PC-3 (cell line): ENCODE data around the gene WDR59. TPM values are rescaled to one million over a fixed set of nuclear protein-coding genes. Genes with fewer than 3 reads are reported as not detected.

ENCODE experiments used
- ATAC-seq: fragments of 200-7000 bp; cut with Tn5 transposase; 2 replicates; pipeline ENCODE4 v1.9.1; 2020; ENCODE audit warnings: mild to moderate bottlenecking, moderate library complexity
- BruUV-seq: library from RNA; stranded (reverse); fragments of 400-500 nt; replicated peaks from 2 replicates; lab custom pipeline; 2021; lab: Mats Ljungman, UMichigan
- CTCF ChIA-PET: fragments of 300-600 bp; sonication (Branson Sonifier 250); formaldehyde crosslinking; loops from one replicate; lab custom pipeline; 2022; ENCODE audit warnings: antibody characterized with exemption; lab: Charles Lee
- POLR2A ChIA-PET: fragments of 300-600 bp; sonication (Branson Sonifier 250); formaldehyde crosslinking; loops from one replicate; lab custom pipeline; 2022; ENCODE audit warnings: antibody characterized with exemption; ENCODE audit not compliant: unreplicated experiment; lab: Charles Lee
- DNase-seq: peaks from one replicate; pipeline ENCODE4 v3.0.0-alpha.2; 2015
- H2AFZ ChIP-seq: fragments of 300-600 bp; sonication (generic); 2 replicates; pipeline ENCODE4 v1.6.0; 2016; ENCODE audit warnings: antibody characterized with exemption, low read length
- H3F3A ChIP-seq: fragments of 300-600 bp; sonication (generic); one replicate; pipeline ENCODE4 v1.6.0; 2017; ENCODE audit warnings: antibody characterized with exemption, low read length, control low read depth, mild to moderate bottlenecking; ENCODE audit not compliant: unreplicated experiment
- H3K27ac ChIP-seq: fragments of 300-600 bp; sonication (generic); 2 replicates; pipeline ENCODE4 v1.5.1; 2016; ENCODE audit warnings: mild to moderate bottlenecking, low read length
- H3K27me3 ChIP-seq: fragments of 300-600 bp; sonication (generic); 2 replicates; pipeline ENCODE4 v1.6.1; 2016; ENCODE audit warnings: low read length, mixed read lengths
- H3K36me3 ChIP-seq: fragments of 300-600 bp; sonication (generic); 2 replicates; pipeline ENCODE4 v1.6.1; 2016; ENCODE audit warnings: low read depth, mixed run types, low read length, mixed read lengths
- H3K4me1 ChIP-seq: fragments of 300-600 bp; sonication (generic); 2 replicates; pipeline ENCODE4 v1.5.1; 2016; ENCODE audit warnings: low read length; ENCODE audit not compliant: insufficient read depth
- H3K4me2 ChIP-seq: fragments of 300-600 bp; sonication (generic); 2 replicates; pipeline ENCODE4 v1.6.0; 2016; ENCODE audit warnings: low read length
- H3K4me3 ChIP-seq: fragments of 300-600 bp; sonication (generic); 2 replicates; pipeline ENCODE4 v1.5.1; 2016; ENCODE audit warnings: mild to moderate bottlenecking, low read length, mixed read lengths
- H3K79me2 ChIP-seq: fragments of 300-600 bp; sonication (generic); 2 replicates; pipeline ENCODE4 v1.6.1; 2017; ENCODE audit warnings: low read length, mixed read lengths
- H3K9ac ChIP-seq: fragments of 300-600 bp; sonication (generic); 2 replicates; pipeline ENCODE4 v1.6.0; 2016; ENCODE audit warnings: mild to moderate bottlenecking, low read length
- H3K9me2 ChIP-seq: fragments of 300-600 bp; sonication (generic); replicated peaks from 2 replicates; pipeline ENCODE4 v1.6.1; 2016; ENCODE audit warnings: mixed run types, low read length, mixed read lengths
- H3K9me3 ChIP-seq: fragments of 300-600 bp; sonication (generic); 2 replicates; pipeline ENCODE4 v1.6.1; 2016; ENCODE audit warnings: low read length, mixed read lengths
- H4K20me1 ChIP-seq: fragments of 300-600 bp; sonication (generic); 2 replicates; pipeline ENCODE4 v1.6.1; 2016; ENCODE audit warnings: low read length, mixed read lengths
- CTCF ChIP-seq: fragments of 300-600 bp; sonication (generic); conservative IDR thresholded peaks from 2 replicates; pipeline ENCODE4 v1.5.1; 2017; ENCODE audit warnings: antibody characterized with exemption, low read depth, mild to moderate bottlenecking, low read length
- EZH2 ChIP-seq: fragments of 300-600 bp; sonication (generic); IDR thresholded peaks from one replicate; pipeline ENCODE4 v1.6.1; 2017; ENCODE audit warnings: antibody characterized with exemption, mild to moderate bottlenecking, low read length; ENCODE audit not compliant: unreplicated experiment
- EZH2phosphoT487 ChIP-seq: fragments of 300-600 bp; sonication (generic); IDR thresholded peaks from 2 replicates; pipeline ENCODE4 v1.6.1; 2018; ENCODE audit warnings: mild to moderate bottlenecking, antibody characterized with exemption, low read length, borderline replicate concordance
- intact Hi-C: fragments of 100-400 bp; cut with micrococcal nuclease; formaldehyde crosslinking; loops from 2 replicates; pipeline ENCODE4 v1.9.0; 2023
- total RNA-seq: library from RNA; depleted of rRNA; stranded (reverse); fragments of >200 nt; gene quantifications from 2 replicates; pipeline ENCODE4 v1.2.3, GENCODE V29; 2014

WDR59 gene
- total RNA-seq, 1 experiment from 2014 or later, result 11.8 TPM

- Histone ChIP-seq H2AFZ (no peak overlapping the region), H3K4me3 (no peak overlapping the region), H3K9me2 (no peaks in the 10 kb centered on the region), H3K4me2 (no peak overlapping the region), H3K79me2 (no peaks in the 10 kb centered on the region), H3K9ac (no peak overlapping the region), H3F3A (no peaks in the 10 kb centered on the region), H4K20me1 (no peaks in the 10 kb centered on the region), H3K27ac (no peak overlapping the region), H3K4me1 (no peaks in the 10 kb centered on the region), H3K36me3 (no peaks in the 10 kb centered on the region), H3K9me3 (no peaks in the 10 kb centered on the region), H3K27me3 (no peaks in the 10 kb centered on the region)
- TF ChIP-seq EZH2, result no peak
- TF ChIP-seq CTCF, result no peak
- no peak for TF ChIP-seq EZH2phosphoT487
- CTCF ChIA-PET, result no interaction called here
- intact Hi-C loops, result no loop called here
- POLR2A ChIA-PET, result no interaction called here
- no TSS peak for BruUV-seq
- DNase-seq, result no peak
- ATAC-seq, result no peak
These were observed 147.9 kb downstream of the WDR59 start for GRCh38 chr16:74837056-74837455.

- TF ChIP-seq EZH2 (no peak), CTCF (no peak), EZH2phosphoT487 (no peak)
- no peak overlapping the region for H2AFZ ChIP-seq
- ATAC-seq (no peak), DNase-seq (no peak)
- intact Hi-C loops, result no loop called here
- no peaks in the 10 kb centered on the region for H3F3A ChIP-seq
- no peak overlapping the region for H3K27ac ChIP-seq
- no TSS peak for BruUV-seq
- H3K4me2 ChIP-seq, result no peak overlapping the region
- no peaks in the 10 kb centered on the region for H3K4me1 ChIP-seq
- ChIA-PET CTCF (no interaction called here), POLR2A (no interaction called here)
- no peaks in the 10 kb centered on the region for H4K20me1 ChIP-seq
- H3K36me3 ChIP-seq, result no peaks in the 10 kb centered on the region
- H3K4me3 ChIP-seq, result no peak overlapping the region
- no peak overlapping the region for H3K9ac ChIP-seq
- no peaks in the 10 kb centered on the region for H3K9me2 ChIP-seq
- no peaks in the 10 kb centered on the region for H3K9me3 ChIP-seq
- H3K79me2 ChIP-seq, result no peaks in the 10 kb centered on the region
- no peaks in the 10 kb centered on the region for H3K27me3 ChIP-seq
These were observed 148.7 kb downstream of the WDR59 start for GRCh38 chr16:74836111-74836671.

GRCh38 chr16:74832228-74832627, 152.7 kb downstream of the WDR59 start:
- ChIA-PET POLR2A (no interaction called here), CTCF (no interaction called here)
- no peak overlapping the region for H3K27ac ChIP-seq
- H4K20me1 ChIP-seq, result no peaks in the 10 kb centered on the region
- no peak overlapping the region for H3K9ac ChIP-seq
- no peaks in the 10 kb centered on the region for H3K27me3 ChIP-seq
- H3K4me3 ChIP-seq, result no peak overlapping the region
- intact Hi-C loops, result no loop called here
- no peaks in the 10 kb centered on the region for H3F3A ChIP-seq
- H3K9me3 ChIP-seq, result no peaks in the 10 kb centered on the region
- no peaks in the 10 kb centered on the region for H3K4me1 ChIP-seq
- DNase-seq (no peak), ATAC-seq (no peak)
- no peak overlapping the region for H3K4me2 ChIP-seq
- TF ChIP-seq EZH2 (no peak), EZH2phosphoT487 (no peak), CTCF (no peak)
- no peaks in the 10 kb centered on the region for H3K9me2 ChIP-seq
- no peaks in the 10 kb centered on the region for H3K36me3 ChIP-seq
- H2AFZ ChIP-seq, result no peak overlapping the region
- no peaks in the 10 kb centered on the region for H3K79me2 ChIP-seq
- no TSS peak for BruUV-seq
